GM19452 (cell line): Measurements from ENCODE around the gene PMCH.
"Not testable (repeated sequence)": the region's sequence is repeated elsewhere in the genome, so short reads cannot be mapped to it uniquely, and the experiment has no call there.

Source experiments
- ATAC-seq: cut with Tn5 transposase; IDR thresholded peaks from one replicate; pipeline ENCODE4 v1.9.1; 2021; ENCODE audit not compliant: unreplicated experiment

PMCH gene

GRCh38 chr12:102147062-102147587 is 50.5 kb downstream of the PMCH start:
- not testable (repeated sequence) for ATAC-seq
